Heart left ventricle (tissue), 16 donors: Measurements from ENCODE around the gene RFNG. TPM values are rescaled to one million over a fixed set of nuclear protein-coding genes. Genes with fewer than 3 reads are reported as not detected.

Source experiments
- ATAC-seq, 4 donors: fragments of 200-7000 bp; cut with Tn5 transposase; one replicate each; pipeline ENCODE4 v1.9.1; 2020 to 2022; ENCODE audit warnings: moderate library complexity in 4 of 4, mild to moderate bottlenecking in 3 of 4, moderate number of reproducible peaks in 1 of 4
- DNase-seq, 5 donors: peaks; one replicate each; pipeline ENCODE4 v3.0.0-alpha.2; 2020
- H3K27ac ChIP-seq, 12 donors: fragments of 200-600 bp; sonication (generic) in 4 of 12; one replicate each; pipeline versions ENCODE4 v1.5.0 to v1.8.0; 2016 to 2022; ENCODE audit warnings: mild to moderate bottlenecking in 2 of 12
- H3K27me3 ChIP-seq, 9 donors: fragments of 200-600 bp; sonication (generic) in 2 of 9; one replicate each; pipeline versions ENCODE4 v1.5.1 to v1.8.0; 2016 to 2022; ENCODE audit warnings: mild to moderate bottlenecking in 3 of 9
- H3K36me3 ChIP-seq, 9 donors: fragments of 200-600 bp; sonication (generic) in 2 of 9; one replicate each; pipeline versions ENCODE4 v1.5.0 to v1.8.0; 2018 to 2022; ENCODE audit warnings: mild to moderate bottlenecking in 2 of 9
- H3K4me1 ChIP-seq, 12 donors: fragments of 200-600 bp; sonication (generic) in 4 of 12; one replicate each; pipeline versions ENCODE4 v1.5.0 to v1.8.0; 2016 to 2022; ENCODE audit warnings: mild to moderate bottlenecking in 3 of 12
- H3K4me3 ChIP-seq, 12 donors: fragments of 200-600 bp; sonication (generic) in 4 of 12; one replicate each; pipeline versions ENCODE4 v1.5.0 to v1.8.0; 2017 to 2022; ENCODE audit warnings: mild to moderate bottlenecking in 9 of 12, moderate library complexity in 4 of 12
- H3K9me3 ChIP-seq, 12 donors: fragments of 200-600 bp; sonication (generic) in 4 of 12; one replicate each; pipeline versions ENCODE4 v1.5.0 to v1.8.0; 2016 to 2022; ENCODE audit warnings: mild to moderate bottlenecking in 1 of 12
- CTCF ChIP-seq, 12 donors: fragments of 200-600 bp; sonication (generic) in 4 of 12; IDR thresholded peaks; one replicate each; pipeline versions ENCODE4 v1.5.0 to v1.8.0; 2018 to 2022; ENCODE audit warnings: antibody characterized with exemption in 12 of 12, mild to moderate bottlenecking in 5 of 12
- POLR2A ChIP-seq, 2 donors: fragments of 450-650 bp; IDR thresholded peaks; one replicate each; pipeline ENCODE4 v1.6.1; 2017; ENCODE audit warnings: antibody characterized with exemption in 2 of 2, mild to moderate bottlenecking in 2 of 2, moderate library complexity in 2 of 2
- WGBS, 4 donors: extraction: QIAGEN DNeasy Blood & Tissue Kit in 2 of 4; methylation state at CpG; one replicate each; pipeline versions ENCODE4 v1.1.5 to v1.1.7; 2013 to 2018; 5-methylcytosine and 5-hydroxymethylcytosine counted together
- intact Hi-C, 10 donors: fragments of 100-400 bp; cut with DNase I; formaldehyde crosslinking; loops; one replicate each; pipeline versions ENCODE4 v1.11.1 to v1.14.2; 2022
- polyA plus RNA-seq, 2 donors: library from polyadenylated mRNA; stranded (reverse); fragments of 200-250 nt; gene quantifications; one replicate each; pipeline ENCODE4 v1.2.3, GENCODE V29; 2013
- total RNA-seq, 9 donors: library from RNA; depleted of rRNA in 2 of 9; stranded (reverse); fragments of >200 nt in 2 of 9; fragmentation: NEBNext Ultra II Directional in 3 of 9; extraction: Animal tissue kit (Norgen Biotek cat#: 25700) in 3 of 9; gene quantifications; one replicate each; pipeline versions ENCODE4 v1.1.0 to v1.2.4, GENCODE V29; 2016 to 2023
- donor health status: ischemic (EF 13 %, LVEDD 7.1; RV severe dilation, severe dysfunction).
- donor health status: healthy with polysubstance abuse.
- donor health status: DM: no; HTN: yes; CAD: no.
- donor health status: DM: no; HTN: no; CAD: no.
- donor health status: ischemic (EF 25% LVEDD 6.9; RV normal size, moderate dysfunction).
- donor health status: ischemic (EF 25% LVEDD 5.7; RV mildly dilated, moderate dysfunction).
- donor health status: healthy.
- donor health status: DM: yes; HTN: yes; CAD: no.
- donor health status: ischemic (EF 35%, LVEDD 5.7; RV mildly dilated, moderate dysfunction).
- donor health status: nonischemic (EF 11% LVEDD 7.7; RV severe dilation, severe dysfunction).
- donor health status: DM: yes; HTN: yes; CAD: no.
- donor health status: PGD.
- donor health status: ischemic (EF 29% LVEDD 5.4; RV normal size, mild dysfunction).
- donor health status: nonischemic (EF 23%, LVEDD 6.1; RV moderate dilation, normal function).

RFNG gene
- total and polyA plus RNA-seq, 11 donors: 16.4 to 30.6 (median 21.2) TPM

- Histone ChIP-seq H3K4me3 (no peak overlapping the region), H3K4me1 (peaks cover 0 to 35% (median 19%) of the 10 kb centered on the region in 12 donors), H3K27me3 (peaks cover 0 to 9% (median 0%) of the 10 kb centered on the region in 9 donors), H3K36me3 (peaks cover 0 to 4% (median 0%) of the 10 kb centered on the region in 9 donors), H3K27ac (peak overlapping the region in 1 of 12 donors; percentile 16), H3K9me3 (no peaks in the 10 kb centered on the region)
- no peak for TF ChIP-seq CTCF (IDR thresholded peaks at IDR 0.05)
- TF ChIP-seq POLR2A (IDR thresholded peaks at IDR 0.05): no peak
- WGBS, 4 donors: 95 to 98% (median 97%) methylated on average over 9 of the region's 9 CpGs
- DNase-seq (no peak), ATAC-seq (no peak)
- intact Hi-C loops: loop anchor here in 5 of 10 donors (2.0 to 10.0 kb wide), 3 partner anchors 126 to 293 kb away; partner anchors contain the start of gene P4HB (in 1 of the 5)
These were observed 22.6 kb downstream of the RFNG start for GRCh38 chr17:82028966-82029365.

- H3K36me3 ChIP-seq: peaks cover 0 to 4% (median 0%) of the 10 kb centered on the region in 9 donors
- no peaks in the 10 kb centered on the region for H3K9me3 ChIP-seq
- H3K27me3 ChIP-seq: peaks cover 0 to 9% (median 0%) of the 10 kb centered on the region in 9 donors
- DNase-seq (no peak), ATAC-seq (no peak)
- peaks cover 0 to 42% (median 25%) of the 10 kb centered on the region in 12 donors for H3K4me1 ChIP-seq
- 95 to 98% (median 97%) methylated on average over 9 to 13 of the region's 13 CpGs for WGBS, 4 donors
- intact Hi-C loops: loop anchor here in 5 of 10 donors (2.0 to 10.0 kb wide), 3 partner anchors 127 to 294 kb away; partner anchors contain the start of gene P4HB (in 1 of the 5)
- H3K27ac ChIP-seq: no peak overlapping the region
- TF ChIP-seq CTCF (IDR thresholded peaks at IDR 0.05) (no peak), POLR2A (IDR thresholded peaks at IDR 0.05) (no peak)
- H3K4me3 ChIP-seq: no peak overlapping the region
These were observed 23.4 kb downstream of the RFNG start for GRCh38 chr17:82028246-82028645.

- Histone ChIP-seq H3K27me3 (no peaks in the 10 kb centered on the region), H3K9me3 (no peaks in the 10 kb centered on the region), H3K36me3 (peaks cover 0 to 4% (median 0%) of the 10 kb centered on the region in 9 donors), H3K27ac (no peak overlapping the region), H3K4me1 (peaks cover 5 to 49% (median 32%) of the 10 kb centered on the region in 12 donors), H3K4me3 (no peak overlapping the region)
- intact Hi-C loops: loop anchor here in 2 of 10 donors (5.0 to 10.0 kb wide), 2 partner anchors 161 to 297 kb away; partner anchors contain the start of gene P4HB (in 1 of the 2)
- DNase-seq (no peak), ATAC-seq (no peak)
- TF ChIP-seq POLR2A (IDR thresholded peaks at IDR 0.05): no peak
- no peak for TF ChIP-seq CTCF (IDR thresholded peaks at IDR 0.05)
- WGBS, 4 donors: 93 to 95% (median 94%) methylated on average over 21 to 25 of the region's 25 CpGs
These were observed 26.1 kb downstream of the RFNG start for GRCh38 chr17:82025401-82026107.

GRCh38 chr17:82024859-82025258, 26.8 kb downstream of the RFNG start:
- DNase-seq: no peak
- no peaks in the 10 kb centered on the region for H3K9me3 ChIP-seq
- peaks cover 0 to 4% (median 0%) of the 10 kb centered on the region in 9 donors for H3K36me3 ChIP-seq
- no peak for TF ChIP-seq POLR2A (IDR thresholded peaks at IDR 0.05)
- no peak for TF ChIP-seq CTCF (IDR thresholded peaks at IDR 0.05)
- intact Hi-C loops: loop anchor here in 5 of 10 donors (5.0 to 10.0 kb wide), 4 partner anchors 48 to 297 kb away; partner anchors contain the start of genes ASPSCR1 (in 4 of the 5) and P4HB (in 1 of the 5)
- ATAC-seq: no peak
- peaks cover 5 to 44% (median 25%) of the 10 kb centered on the region in 12 donors for H3K4me1 ChIP-seq
- H3K4me3 ChIP-seq: no peak overlapping the region
- no peak overlapping the region for H3K27ac ChIP-seq
- no peaks in the 10 kb centered on the region for H3K27me3 ChIP-seq
- 88 to 100% (median 97%) methylated on average over 3 to 17 of the region's 17 CpGs for WGBS, 4 donors
